Measurements from ENCODE around the gene TULP3.

Gene TULP3

DNA sequence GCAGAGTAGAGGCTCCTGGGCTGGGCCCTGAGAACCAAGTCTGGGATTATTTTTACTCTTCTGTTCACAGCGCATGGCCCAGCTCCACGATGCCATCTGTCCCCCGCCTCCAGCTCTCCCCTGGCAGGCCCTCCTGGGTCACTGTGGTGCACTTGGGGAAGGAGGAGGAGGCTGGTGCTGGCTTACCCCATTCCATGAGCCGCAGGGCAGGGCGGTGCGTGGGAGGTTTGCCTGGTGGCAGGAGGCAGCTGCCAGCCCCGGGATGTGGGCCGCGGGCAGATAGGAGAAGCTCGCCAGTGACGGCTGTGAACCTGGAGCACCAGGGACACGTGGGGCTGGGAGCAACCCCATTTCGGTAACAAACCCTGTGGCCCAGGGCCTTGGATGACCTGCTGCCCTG is 91.7 kb downstream of the TULP3 start:
- TF ChIP-seq ZNF274 (IDR thresholded peaks at IDR 0.05; ENCODE audit: low read depth, low read length): no peak
- H3K4me3 ChIP-seq (ENCODE audit: low read length): no peak overlapping the region

DNA sequence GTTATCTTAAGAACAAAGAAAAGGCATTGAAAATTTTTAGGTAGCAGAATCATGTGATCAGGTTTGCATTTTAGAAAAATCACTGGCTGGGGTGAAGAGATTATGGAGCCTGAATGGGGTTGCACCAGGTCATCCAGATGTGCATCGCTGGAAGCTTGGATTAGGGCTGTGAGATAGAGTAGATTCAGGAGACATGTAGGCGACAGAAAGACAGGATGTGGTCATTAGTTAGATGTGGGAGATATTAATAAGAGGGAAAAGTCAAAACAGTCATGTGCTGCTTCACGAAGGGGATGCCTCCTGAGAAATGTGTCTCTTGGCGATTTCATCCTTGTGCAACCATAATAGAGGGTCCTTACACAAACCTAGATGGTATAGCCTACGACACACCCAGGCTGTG is 93.6 kb downstream of the TULP3 start:
- no peak overlapping the region for H3K4me3 ChIP-seq (ENCODE audit: low read length)

DNA sequence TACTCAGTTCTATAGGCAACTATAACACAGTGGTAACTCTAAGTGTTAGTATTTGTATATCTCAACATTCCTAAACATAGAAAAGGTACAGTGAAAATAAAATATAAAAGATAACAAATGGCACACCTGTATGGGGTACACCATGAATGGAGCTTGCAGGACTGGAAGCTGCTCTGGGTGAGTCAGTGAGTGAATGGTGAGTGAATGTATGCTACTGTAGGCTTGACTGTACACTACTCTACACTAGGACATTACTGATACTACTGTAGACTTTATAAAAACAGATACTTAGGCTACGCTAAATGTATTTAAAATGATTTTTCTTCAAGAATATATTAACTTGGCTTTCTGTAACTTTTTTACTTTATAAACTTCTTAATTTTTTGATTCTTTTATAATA is 94.0 kb downstream of the TULP3 start:
- no peak for TF ChIP-seq ZNF274 (IDR thresholded peaks at IDR 0.05; ENCODE audit: low read depth, low read length)
- no peak overlapping the region for H3K4me3 ChIP-seq (ENCODE audit: low read length)

More for the DNA sequence above, 93.6 kb downstream of the TULP3 start:
- TF ChIP-seq ZNF274 (IDR thresholded peaks at IDR 0.05; ENCODE audit: low read depth, low read length): no peak

DNA sequence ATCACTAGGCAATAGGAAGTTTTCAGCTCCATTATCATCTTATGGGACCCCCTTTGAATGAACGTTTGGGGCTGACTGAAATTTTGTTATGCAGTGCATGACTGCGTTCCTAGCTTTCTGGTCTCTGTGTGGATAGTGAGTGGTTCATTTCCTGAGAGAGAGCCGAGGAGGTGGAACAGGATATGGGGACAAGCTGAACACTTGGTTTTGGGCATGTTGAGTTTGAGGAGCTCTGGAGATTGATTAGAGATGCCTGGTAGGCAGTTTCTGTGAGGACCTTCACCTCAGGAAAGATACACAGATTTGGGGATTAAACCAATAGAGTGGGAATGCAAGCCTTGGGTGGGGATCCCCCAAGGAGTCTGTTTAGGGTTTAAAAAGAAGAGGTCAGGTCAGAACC is 96.2 kb downstream of the TULP3 start:
- no peak overlapping the region for H3K4me3 ChIP-seq (ENCODE audit: low read length)
- no peak for TF ChIP-seq ZNF274 (IDR thresholded peaks at IDR 0.05; ENCODE audit: low read depth, low read length)

DNA sequence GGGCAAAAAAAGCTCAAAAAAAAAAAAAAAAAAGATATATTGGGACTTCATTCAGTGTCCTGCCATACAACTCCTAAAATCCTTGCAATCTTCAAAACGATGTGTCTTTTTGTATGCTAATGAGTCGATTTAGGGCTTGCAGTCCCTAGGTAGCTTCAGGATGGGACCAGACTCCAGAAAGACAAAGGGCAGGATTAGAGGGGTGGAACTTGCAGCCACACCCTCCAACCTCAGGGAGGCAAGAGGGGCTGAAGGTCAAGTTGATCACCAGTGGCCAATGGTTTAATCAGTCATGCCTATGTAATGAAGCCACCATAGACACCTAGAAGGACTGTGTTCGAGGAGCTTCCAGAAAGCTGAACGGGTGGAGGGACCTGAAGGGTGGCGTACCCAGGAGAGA is 97.8 kb downstream of the TULP3 start:
- no peak overlapping the region for H3K4me3 ChIP-seq (ENCODE audit: low read length)
- TF ChIP-seq ZNF274 (IDR thresholded peaks at IDR 0.05; ENCODE audit: low read depth, low read length): no peak

Data from GM08714 (cell line).